T-helper 17 cell (primary cell): ENCODE measurements around the gene ARHGAP21. TPM values are rescaled to one million over a fixed set of nuclear protein-coding genes. Genes with fewer than 3 reads are reported as not detected.

Experiments
- ATAC-seq: fragments of 150-1000 bp; cut with Tn5 transposase; 2 replicates; pipeline ENCODE4 v1.10.0; 2021; ENCODE audit warnings: mild to moderate bottlenecking, moderate library complexity
- DNase-seq, 3 donors: peaks; one replicate each; pipeline versions ENCODE4 v3.0.0 to v3.0.0-alpha.2; 2020 to 2021
- H3K9me3 ChIP-seq: one replicate; pipeline ENCODE4 v1.7.0; 2013; ENCODE audit warnings: low read length, mild to moderate bottlenecking; ENCODE audit not compliant: control insufficient read depth, poor library complexity, severe bottlenecking
- H3K27ac Mint-ChIP-seq: one replicate; pipeline ENCODE4 v1.8.0; 2022; ENCODE audit warnings: mild to moderate bottlenecking, moderate library complexity, mixed read lengths
- H3K27me3 Mint-ChIP-seq: one replicate; pipeline ENCODE4 v1.8.0; 2022; ENCODE audit warnings: mixed read lengths
- H3K36me3 Mint-ChIP-seq: one replicate; pipeline ENCODE4 v1.8.0; 2022; ENCODE audit warnings: low read depth, mixed read lengths
- H3K4me1 Mint-ChIP-seq: one replicate; pipeline ENCODE4 v1.8.0; 2022; ENCODE audit warnings: mild to moderate bottlenecking, mixed read lengths
- H3K4me3 Mint-ChIP-seq: one replicate; pipeline ENCODE4 v1.8.0; 2022; ENCODE audit warnings: mild to moderate bottlenecking, moderate library complexity, mixed read lengths
- total RNA-seq, 4 donors: library from RNA in 2 of 4; stranded (reverse) in 2 of 4; gene quantifications; one replicate each; pipeline ENCODE4 v1.2.3 and lab custom pipeline; 2022 to 2026

Gene ARHGAP21
- total RNA-seq, 2 donors from 2014 or later, result 26.6 to 71.2 TPM

DNA sequence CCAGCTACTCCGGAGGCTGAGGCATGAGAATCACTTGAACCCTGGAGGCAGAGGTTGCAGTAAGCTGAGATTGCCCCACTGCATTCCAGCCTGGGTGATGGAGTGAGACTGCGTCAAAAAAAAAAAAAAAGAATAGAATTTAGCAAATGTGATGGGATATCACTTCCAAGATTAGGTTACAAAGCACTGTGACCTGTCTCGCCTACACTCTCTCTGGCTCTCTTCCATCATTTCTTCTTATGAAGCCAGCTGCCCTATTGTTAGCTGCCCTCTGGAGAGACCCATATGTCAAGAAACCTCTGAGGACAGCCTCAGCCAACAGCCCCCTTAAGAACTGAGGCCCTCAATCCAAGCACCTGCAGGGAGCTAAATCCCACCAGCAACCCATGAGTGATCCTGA, 28.2 kb downstream of the ARHGAP21 start:
- no peak for ATAC-seq
- H3K27ac Mint-ChIP-seq, result no peak overlapping the region

DNA sequence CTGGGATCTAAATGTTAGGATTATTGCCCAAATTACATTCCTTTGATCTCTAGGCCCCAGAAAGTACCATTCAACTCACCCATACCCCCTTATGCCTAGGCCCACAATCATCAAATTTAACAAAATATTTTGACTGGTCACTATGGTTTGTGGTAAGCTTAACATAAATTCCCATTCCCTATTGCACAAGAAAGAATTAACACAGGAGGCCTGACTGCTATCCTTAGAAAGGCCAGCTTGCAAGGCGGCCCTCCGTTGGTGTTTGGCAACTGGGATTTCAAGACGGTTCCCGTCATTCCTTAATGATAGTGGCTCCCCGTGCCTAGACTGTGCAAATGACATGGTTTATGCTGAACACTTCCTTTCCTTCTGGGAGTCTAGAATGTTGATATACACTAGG, 29.6 kb downstream of the ARHGAP21 start:
- no peaks in the 10 kb centered on the region for H3K27me3 Mint-ChIP-seq
- DNase-seq (no peak), ATAC-seq (no peak)
- no peak overlapping the region for H3K4me3 Mint-ChIP-seq
- no peak overlapping the region for H3K27ac Mint-ChIP-seq
- peaks cover 6% of the 10 kb centered on the region for H3K4me1 Mint-ChIP-seq
- no peaks in the 10 kb centered on the region for H3K36me3 Mint-ChIP-seq
- no peaks in the 10 kb centered on the region for H3K9me3 ChIP-seq

More for the DNA sequence above, 28.2 kb downstream of the ARHGAP21 start:
- Mint-ChIP-seq H3K27me3 (no peaks in the 10 kb centered on the region), H3K4me1 (peaks cover 6% of the 10 kb centered on the region), H3K36me3 (no peaks in the 10 kb centered on the region), H3K4me3 (no peak overlapping the region)
- no peak for DNase-seq
- no peaks in the 10 kb centered on the region for H3K9me3 ChIP-seq

DNA sequence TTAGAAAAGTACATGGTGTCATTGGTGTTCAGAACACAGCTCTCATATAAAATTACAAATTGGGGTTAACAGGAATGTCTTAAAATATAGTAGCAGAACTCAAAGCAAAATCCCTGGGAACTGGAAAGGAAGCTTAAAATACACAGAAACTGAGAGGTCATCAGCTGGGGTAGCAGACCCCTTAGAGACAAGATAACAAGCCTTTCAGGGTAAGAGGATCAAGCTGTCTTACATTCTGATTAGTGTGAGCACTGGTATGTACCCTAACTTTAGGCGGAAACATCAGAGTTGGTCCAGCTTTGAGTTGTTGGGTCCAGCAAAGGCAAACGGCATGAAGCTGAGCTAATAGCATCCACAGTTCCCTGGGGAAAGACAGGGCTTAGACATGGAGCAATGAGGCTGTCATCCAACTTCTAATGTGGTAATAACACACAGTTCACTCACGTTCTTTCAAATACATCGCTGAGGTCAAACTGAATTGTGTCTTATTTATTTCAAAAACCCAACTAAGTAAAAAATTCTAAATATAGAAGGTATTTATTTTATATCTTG, 32.6 kb downstream of the ARHGAP21 start:
- H3K27ac Mint-ChIP-seq, result no peak overlapping the region
- ATAC-seq, result no peak
- no peak overlapping the region for H3K4me3 Mint-ChIP-seq

DNA sequence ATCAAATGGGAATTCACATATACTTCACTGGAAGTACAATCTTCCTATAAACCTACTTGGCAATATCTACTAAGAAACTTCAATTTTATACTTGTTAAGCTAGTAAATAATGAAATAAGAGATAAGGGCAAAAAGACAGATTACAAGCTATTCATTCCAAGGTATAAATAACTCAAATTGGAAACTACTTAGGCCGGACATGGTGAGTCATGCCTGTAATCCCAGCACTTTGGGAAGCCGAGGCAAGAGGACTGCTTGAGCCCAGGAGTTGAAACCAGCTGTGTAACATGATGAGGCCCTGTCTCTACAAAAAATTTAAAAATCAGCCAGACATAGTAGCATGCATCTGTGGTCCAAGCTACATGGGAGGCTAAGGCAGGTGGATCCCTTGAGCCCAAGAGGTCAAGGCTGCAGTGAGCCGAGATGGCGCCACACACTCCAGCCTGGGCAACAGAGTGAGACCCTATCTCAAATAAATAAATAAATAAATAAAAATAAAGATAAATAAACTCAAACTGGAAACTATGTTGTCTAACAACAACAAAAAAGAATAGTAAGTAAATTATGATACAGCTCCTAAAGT, 37.6 kb downstream of the ARHGAP21 start:
- no peaks in the 10 kb centered on the region for H3K9me3 ChIP-seq
- no peaks in the 10 kb centered on the region for H3K36me3 Mint-ChIP-seq
- H3K27me3 Mint-ChIP-seq, result no peaks in the 10 kb centered on the region
- no peak overlapping the region for H3K27ac Mint-ChIP-seq
- DNase-seq, result no peak
- H3K4me3 Mint-ChIP-seq, result no peak overlapping the region
- ATAC-seq, result no peak
- peaks cover 2% of the 10 kb centered on the region for H3K4me1 Mint-ChIP-seq

More for the DNA sequence above, 32.6 kb downstream of the ARHGAP21 start:
- Mint-ChIP-seq H3K36me3 (no peaks in the 10 kb centered on the region), H3K4me1 (peaks cover 2% of the 10 kb centered on the region), H3K27me3 (no peaks in the 10 kb centered on the region)
- no peak for DNase-seq
- H3K9me3 ChIP-seq, result no peaks in the 10 kb centered on the region

DNA sequence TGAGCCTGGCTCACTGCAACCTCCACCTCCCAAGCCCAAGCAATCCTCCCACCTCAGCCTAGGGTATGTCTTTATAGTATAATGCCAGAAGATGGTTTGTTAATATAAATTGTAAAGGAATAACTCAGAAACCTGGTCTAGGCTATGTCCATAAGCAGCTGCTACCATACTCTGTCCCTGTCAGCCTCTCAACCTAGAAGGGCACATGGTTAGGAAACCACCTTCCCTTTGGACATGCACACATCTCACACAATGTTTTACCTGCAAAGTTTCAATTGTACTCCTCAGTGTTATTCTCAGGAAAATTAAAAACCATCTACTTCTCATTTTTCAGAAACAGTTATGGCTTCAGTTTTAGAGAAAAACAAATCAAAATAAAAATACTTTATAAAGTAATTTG, 40.1 kb downstream of the ARHGAP21 start:
- H3K27ac Mint-ChIP-seq, result no peak overlapping the region
- peaks cover 2% of the 10 kb centered on the region for H3K4me1 Mint-ChIP-seq
- H3K4me3 Mint-ChIP-seq, result no peak overlapping the region
- H3K9me3 ChIP-seq, result no peaks in the 10 kb centered on the region
- H3K36me3 Mint-ChIP-seq, result no peaks in the 10 kb centered on the region
- ATAC-seq (no peak), DNase-seq (no peak)
- no peaks in the 10 kb centered on the region for H3K27me3 Mint-ChIP-seq

DNA sequence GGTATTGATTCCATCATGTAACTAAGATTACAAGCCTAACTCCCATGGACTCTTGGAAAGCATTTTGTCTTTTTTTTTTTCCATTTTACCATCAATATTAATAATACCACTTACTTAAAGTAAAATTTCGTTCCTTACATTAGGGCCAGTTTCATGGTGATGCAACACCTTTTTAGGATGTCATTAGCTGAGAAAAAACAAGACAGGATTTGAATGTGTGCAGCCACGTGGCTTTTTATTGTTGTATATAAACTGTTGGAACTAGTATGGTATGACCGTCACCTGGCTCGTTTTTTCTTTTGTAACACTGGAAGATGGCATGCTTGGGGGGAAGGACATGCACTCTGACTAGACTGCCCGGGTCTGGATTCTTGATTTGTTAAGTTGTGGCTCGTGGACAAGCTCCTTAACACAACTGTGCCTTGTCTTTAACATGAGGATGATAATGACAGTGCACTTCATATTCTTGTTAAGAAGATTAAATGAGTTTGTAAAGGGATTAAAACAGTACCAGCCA, 42.1 kb downstream of the ARHGAP21 start:
- H3K36me3 Mint-ChIP-seq, result no peaks in the 10 kb centered on the region
- DNase-seq (no peak), ATAC-seq (no peak)
- no peaks in the 10 kb centered on the region for H3K27me3 Mint-ChIP-seq
- no peaks in the 10 kb centered on the region for H3K4me1 Mint-ChIP-seq
- no peak overlapping the region for H3K27ac Mint-ChIP-seq
- H3K4me3 Mint-ChIP-seq, result no peak overlapping the region
- no peaks in the 10 kb centered on the region for H3K9me3 ChIP-seq

DNA sequence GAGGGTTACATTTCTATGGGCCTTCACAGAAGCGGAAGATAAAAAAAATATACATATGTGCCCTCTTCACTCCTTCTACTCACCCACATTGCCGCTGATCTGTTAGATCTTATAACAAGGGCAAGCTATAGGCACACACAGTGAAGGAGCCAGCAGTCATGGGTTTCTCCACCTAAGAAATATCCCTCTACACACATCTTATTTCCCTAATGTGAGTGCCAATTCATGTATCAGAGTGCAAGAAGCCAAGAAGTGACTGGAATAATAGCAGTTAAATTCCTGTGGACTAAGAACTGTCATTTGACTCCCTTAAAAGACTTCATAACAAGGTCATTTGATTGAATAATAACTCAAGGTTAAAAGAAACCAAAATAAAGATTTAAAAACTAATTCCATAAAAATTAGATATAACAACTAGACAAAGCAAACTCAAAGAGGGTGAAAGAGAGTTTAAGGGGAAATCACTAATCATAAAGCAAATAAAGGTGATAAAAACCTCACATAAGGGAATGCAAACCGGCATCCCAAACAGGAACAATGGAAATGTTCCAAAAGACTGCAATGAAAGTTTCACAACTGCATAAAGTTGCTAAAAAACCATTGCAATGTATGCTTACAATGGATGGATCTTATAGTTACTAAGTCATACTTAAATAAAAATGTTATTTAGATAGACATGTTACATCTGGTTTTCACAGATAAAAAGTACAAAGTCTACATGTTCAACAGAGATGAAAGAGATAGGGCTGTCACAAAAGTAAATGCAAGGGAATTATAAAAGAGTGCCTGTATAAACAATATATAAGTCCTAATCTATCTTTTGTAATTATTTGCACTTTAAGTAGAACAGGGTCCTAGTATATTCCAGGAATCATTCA, 42.8 kb downstream of the ARHGAP21 start:
- Mint-ChIP-seq H3K4me1 (no peaks in the 10 kb centered on the region), H3K36me3 (no peaks in the 10 kb centered on the region), H3K27me3 (no peaks in the 10 kb centered on the region), H3K4me3 (no peak overlapping the region), H3K27ac (no peak overlapping the region)
- DNase-seq (no peak), ATAC-seq (no peak)
- H3K9me3 ChIP-seq, result no peaks in the 10 kb centered on the region

DNA sequence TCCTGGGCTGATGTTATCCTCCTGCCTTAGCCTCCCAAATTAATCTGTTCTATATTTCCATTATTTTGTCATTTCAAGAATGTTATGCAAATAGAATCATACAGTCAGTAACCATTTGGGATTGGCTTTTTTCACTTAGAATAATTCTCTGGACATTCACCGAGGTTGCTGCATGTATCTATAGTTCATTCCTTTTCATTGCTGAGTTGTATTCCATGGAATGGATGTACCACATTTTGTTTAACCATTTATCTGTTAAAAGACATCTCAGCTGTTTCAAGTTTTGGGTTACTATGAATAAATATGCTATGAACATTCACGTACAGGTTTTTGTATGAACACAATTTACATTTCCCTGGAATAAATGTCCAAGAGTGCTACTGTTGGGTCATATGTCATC, 44.9 kb downstream of the ARHGAP21 start:
- H3K9me3 ChIP-seq, result no peaks in the 10 kb centered on the region
- DNase-seq (no peak), ATAC-seq (no peak)
- Mint-ChIP-seq H3K27me3 (no peaks in the 10 kb centered on the region), H3K36me3 (no peaks in the 10 kb centered on the region), H3K4me1 (peaks cover 3% of the 10 kb centered on the region), H3K27ac (no peak overlapping the region), H3K4me3 (no peak overlapping the region)

DNA sequence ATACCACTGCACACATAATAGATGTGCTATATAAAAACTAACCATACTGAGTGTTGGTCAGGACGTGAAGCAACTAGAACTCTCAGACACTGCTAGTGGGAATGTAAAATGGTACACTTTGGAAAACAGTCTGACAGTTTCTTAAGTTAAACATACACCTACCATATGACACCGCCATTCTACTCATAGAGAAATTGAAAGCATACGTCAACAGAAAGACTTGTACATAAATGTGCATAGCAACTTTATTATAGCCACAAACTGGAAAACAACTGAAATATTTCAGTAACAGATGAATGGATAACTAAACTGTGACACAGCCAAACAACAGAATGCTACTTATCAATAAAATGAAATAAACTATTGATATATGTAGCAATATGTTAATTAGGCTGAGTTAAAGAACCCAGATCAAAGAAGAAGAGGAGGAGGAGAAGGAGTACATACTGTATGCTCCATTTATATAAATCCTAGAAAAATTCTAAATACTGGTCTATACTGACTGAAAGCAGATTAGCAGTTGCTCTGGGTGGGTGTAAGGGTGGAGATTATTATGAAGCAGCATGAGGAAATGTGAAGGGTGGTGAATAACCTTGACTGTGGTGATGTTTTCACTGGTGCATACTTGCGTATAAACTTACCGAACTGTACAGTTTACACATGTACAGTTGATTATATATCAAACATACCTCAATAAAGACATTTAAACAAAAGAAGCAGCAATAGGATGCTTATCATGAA, 48.6 kb downstream of the ARHGAP21 start:
- no peak overlapping the region for H3K4me3 Mint-ChIP-seq

DNA sequence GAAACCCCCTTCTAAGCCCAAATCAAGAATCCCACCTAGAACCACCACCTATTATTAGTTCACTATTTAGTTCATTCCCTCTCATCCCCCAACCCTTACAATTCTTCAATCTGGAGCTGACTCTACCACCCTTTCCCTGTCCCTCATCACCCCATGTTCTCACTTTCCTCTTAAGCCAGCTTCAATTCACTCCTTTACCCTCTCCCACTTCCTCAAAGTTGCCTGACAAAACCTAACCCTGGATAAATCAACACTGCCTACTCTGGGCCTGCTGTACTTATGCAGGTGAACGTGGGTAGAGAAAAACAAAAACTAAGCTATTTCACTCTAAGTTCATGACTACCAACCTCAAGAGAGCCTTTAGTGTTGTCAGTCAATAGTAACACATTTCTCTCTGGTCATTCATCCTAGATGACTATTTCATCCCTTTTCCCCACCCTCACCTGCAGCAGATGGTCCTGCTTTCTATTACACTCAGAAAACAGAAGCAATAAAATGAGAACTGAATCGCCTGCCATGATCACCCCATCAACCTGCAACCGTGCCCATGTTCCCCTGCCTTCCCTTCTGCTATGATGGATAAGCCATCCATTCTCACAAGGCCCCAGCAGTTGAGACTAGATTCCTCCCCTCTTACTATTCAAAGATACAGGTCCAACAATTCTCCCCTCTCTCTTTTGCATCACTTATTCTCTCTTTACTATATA, 52.6 kb downstream of the ARHGAP21 start:
- no peak for ATAC-seq
- H3K36me3 Mint-ChIP-seq, result no peaks in the 10 kb centered on the region
- peaks cover 10% of the 10 kb centered on the region for H3K4me1 Mint-ChIP-seq
- no peak overlapping the region for H3K4me3 Mint-ChIP-seq
- no peak overlapping the region for H3K27ac Mint-ChIP-seq
- no peak for DNase-seq
- H3K27me3 Mint-ChIP-seq, result no peaks in the 10 kb centered on the region
- H3K9me3 ChIP-seq, result no peaks in the 10 kb centered on the region

More for the DNA sequence above, 48.6 kb downstream of the ARHGAP21 start:
- H3K27ac Mint-ChIP-seq, result no peak overlapping the region
- H3K4me1 Mint-ChIP-seq, result peaks cover 10% of the 10 kb centered on the region
- H3K27me3 Mint-ChIP-seq, result no peaks in the 10 kb centered on the region
- DNase-seq (no peak), ATAC-seq (no peak)
- no peaks in the 10 kb centered on the region for H3K36me3 Mint-ChIP-seq
- H3K9me3 ChIP-seq, result no peaks in the 10 kb centered on the region

DNA sequence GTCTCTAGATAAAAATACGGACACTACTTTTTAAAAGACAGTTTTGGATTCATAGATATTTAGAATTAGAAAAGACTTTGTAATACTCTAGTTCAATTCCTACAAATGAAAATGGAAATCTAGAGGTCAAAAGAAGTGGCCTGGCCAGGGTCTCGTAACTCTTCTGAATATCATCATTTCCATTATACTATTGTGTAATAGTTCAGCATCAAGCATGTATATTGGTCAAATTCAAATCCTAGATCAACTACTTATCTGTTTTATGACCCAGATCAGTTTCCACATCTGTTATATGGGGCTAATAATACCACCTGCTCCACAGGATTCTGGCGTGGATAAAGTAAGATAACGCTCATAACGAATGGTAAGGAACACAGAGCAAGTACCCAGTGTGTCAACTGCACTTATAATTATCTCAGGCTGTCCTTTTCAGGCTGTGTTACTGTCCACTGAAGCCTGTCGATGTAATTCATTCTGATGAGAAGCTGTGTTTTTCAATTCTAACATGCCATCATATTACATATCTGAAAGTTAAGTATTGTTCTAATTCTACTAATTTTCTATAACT, 54.3 kb downstream of the ARHGAP21 start:
- H3K4me1 Mint-ChIP-seq, result peaks cover 8% of the 10 kb centered on the region
- ATAC-seq, result no peak
- no peaks in the 10 kb centered on the region for H3K36me3 Mint-ChIP-seq
- no peak overlapping the region for H3K27ac Mint-ChIP-seq
- no peak overlapping the region for H3K4me3 Mint-ChIP-seq
- no peaks in the 10 kb centered on the region for H3K27me3 Mint-ChIP-seq
- no peak for DNase-seq
- H3K9me3 ChIP-seq, result no peaks in the 10 kb centered on the region

DNA sequence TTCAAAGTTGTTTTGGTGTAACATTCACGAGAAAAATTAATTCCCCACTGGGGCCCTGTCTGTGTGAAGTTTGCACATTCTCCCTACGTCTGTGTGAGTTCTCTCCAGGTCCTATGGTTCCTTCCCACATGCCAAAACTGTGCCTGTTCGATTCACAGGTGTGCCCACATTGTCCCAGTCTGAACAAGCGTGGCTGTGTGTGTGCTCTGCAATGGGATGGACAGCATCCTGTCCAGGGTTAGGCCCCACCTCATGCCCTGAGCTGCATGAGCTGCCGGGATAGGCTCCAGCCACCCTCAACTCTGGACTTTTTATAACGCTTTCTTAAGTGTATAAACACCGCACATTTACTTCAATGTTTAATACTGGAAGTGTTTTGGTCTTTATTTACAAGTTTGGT, 55.4 kb downstream of the ARHGAP21 start:
- Mint-ChIP-seq H3K27ac (no peak overlapping the region), H3K36me3 (peaks cover 2% of the 10 kb centered on the region), H3K4me1 (peaks cover 8% of the 10 kb centered on the region), H3K27me3 (no peaks in the 10 kb centered on the region), H3K4me3 (no peak overlapping the region)
- no peaks in the 10 kb centered on the region for H3K9me3 ChIP-seq
- ATAC-seq (no peak), DNase-seq (no peak)
